K562 (cell line): ENCODE measurements around the gene SNX30. TPM values are rescaled to one million over a fixed set of nuclear protein-coding genes. Genes with fewer than 3 reads are reported as not detected.

Experiments used
- ATAC-seq: fragments of 200-7000 bp; cut with Tn5 transposase; 3 replicates; pipeline ENCODE4 v1.9.1; 2020; ENCODE audit warnings: moderate library complexity
- BruUV-seq: library from RNA; stranded (reverse); fragments of 400-500 nt; replicated peaks from 2 replicates; lab custom pipeline; 2021; lab: Mats Ljungman, UMichigan
- CTCF ChIA-PET: fragments of 300-600 bp; formaldehyde crosslinking; extraction: SDS; loops from one replicate; lab custom pipeline; 2021; ENCODE audit warnings: low intra/inter-chr PET ratio; lab: Yijun Ruan, JAX
- POLR2A ChIA-PET: fragments of 300-600, 350-650 bp; sonication (Branson Sonifier 250); formaldehyde crosslinking; extraction: SDS; loops from one replicate; lab custom pipeline; 2021; ENCODE audit warnings: antibody characterized with exemption, inconsistent platforms; lab: Yijun Ruan, JAX
- DNase-seq, 4 experiments: peaks; one replicate each; pipeline versions ENCODE4 v3.0.0 to v3.0.0-alpha.2; 2011 to 2018; ENCODE audit warnings: low spot score in 3 of 4, mixed read lengths in 3 of 4; ENCODE audit errors: extremely low read depth in 1 of 4
- FAIRE-seq: peaks from 2 replicates; lab custom pipeline; 2011; peaks lifted over from hg19 to GRCh38; lab: Jason Lieb, UNC
- H2AFZ ChIP-seq: 2 replicates; pipeline ENCODE4 v1.6.0; 2011; ENCODE audit warnings: low read depth, low read length, control low read depth, inconsistent platforms
- H3K27ac ChIP-seq: fragments of 200-600 bp; 3 replicates; pipeline ENCODE4 v1.8.0; 2011; ENCODE audit warnings: low read depth, mild to moderate bottlenecking, control low read depth, inconsistent platforms, low read length, moderate library complexity, mixed read lengths; ENCODE audit errors: extremely low read depth
- H3K27me3 ChIP-seq, 2 experiments: fragments of 300-600 bp in 1 of 2; 2 replicates in 1 of 2; 3 replicates in 1 of 2; pipeline versions ENCODE4 v1.6.0 to v1.8.0; 2011; ENCODE audit warnings: inconsistent platforms in 2 of 2, low read length in 2 of 2, mild to moderate bottlenecking in 1 of 2, mixed read lengths in 1 of 2, moderate library complexity in 1 of 2; ENCODE audit not compliant: control insufficient read depth in 2 of 2, insufficient read depth in 2 of 2
- H3K36me3 ChIP-seq: fragments of 300-600 bp; 3 replicates; pipeline ENCODE4 v1.8.0; 2011; ENCODE audit warnings: mild to moderate bottlenecking, low read length, inconsistent platforms; ENCODE audit not compliant: control insufficient read depth, insufficient read depth
- H3K4me1 ChIP-seq, 2 experiments: fragments of 200-600 bp in 1 of 2; replicated peaks in 1 of 2; 2 replicates in 1 of 2; 3 replicates in 1 of 2; pipeline versions ENCODE4 v1.5.1 to v1.8.0; 2011; ENCODE audit warnings: inconsistent platforms in 2 of 2, low read length in 2 of 2, mild to moderate bottlenecking in 1 of 2, mixed read lengths in 1 of 2, moderate library complexity in 1 of 2; ENCODE audit not compliant: control insufficient read depth in 2 of 2, insufficient read depth in 2 of 2
- H3K4me2 ChIP-seq: 2 replicates; pipeline ENCODE4 v1.6.1; 2011; ENCODE audit warnings: low read length, control low read depth, inconsistent platforms, mixed read lengths; ENCODE audit not compliant: insufficient read depth
- H3K4me3 ChIP-seq: fragments of 200-600 bp; sonication (generic), shearing (Covaris generic); 2 replicates; pipeline ENCODE4 v1.5.1; 2016; ENCODE audit warnings: control low read depth, inconsistent platforms
- H3K79me2 ChIP-seq: fragments of 200-600 bp; 3 replicates; pipeline ENCODE4 v1.8.0; 2011; ENCODE audit warnings: low read length, inconsistent platforms; ENCODE audit not compliant: control insufficient read depth, insufficient read depth
- H3K9ac ChIP-seq, 2 experiments: 2 replicates each; pipeline versions ENCODE4 v1.6.0 to v1.6.1; 2011; ENCODE audit warnings: low read depth in 2 of 2, low read length in 2 of 2, control low read depth in 1 of 2, inconsistent platforms in 1 of 2, mild to moderate bottlenecking in 1 of 2, mixed read lengths in 1 of 2; ENCODE audit not compliant: insufficient read depth in 1 of 2
- H3K9me1 ChIP-seq: one replicate; pipeline ENCODE4 v1.6.0; 2011; ENCODE audit warnings: inconsistent platforms, mild to moderate bottlenecking, low read length, moderate library complexity; ENCODE audit not compliant: control insufficient read depth, insufficient read depth
- H3K9me3 ChIP-seq: replicated peaks from 2 replicates; pipeline ENCODE4 v1.5.1; 2011; ENCODE audit warnings: low read depth, low read length, inconsistent platforms; ENCODE audit not compliant: control insufficient read depth, insufficient read depth
- H4K20me1 ChIP-seq: replicated peaks from 2 replicates; pipeline ENCODE4 v1.6.1; 2011; ENCODE audit warnings: low read length, inconsistent platforms, mixed read lengths; ENCODE audit not compliant: control insufficient read depth, insufficient read depth
- NCOR1 ChIP-seq: fragments of 450-650 bp; IDR thresholded peaks from 2 replicates; pipeline ENCODE4 v1.6.1; 2016; ENCODE audit warnings: mild to moderate bottlenecking, moderate library complexity
- OTX1 ChIP-seq: fragments of 450-650 bp; formaldehyde crosslinking; IDR thresholded peaks from 2 replicates; pipeline ENCODE4 v1.4.0; 2022; ENCODE audit warnings: mild to moderate bottlenecking
- SMC3 ChIP-seq: conservative IDR thresholded peaks from 2 replicates; pipeline ENCODE4 v1.6.1; 2011; ENCODE audit warnings: low read depth, low read length, improper control_type of control experiment; ENCODE audit not compliant: insufficient read depth
- ZNF431 ChIP-seq: sonication (generic); formaldehyde crosslinking; IDR thresholded peaks from 2 replicates; pipeline ENCODE4 v1.8.0; 2022; ENCODE audit warnings: mild to moderate bottlenecking, missing genetic modification reagents
- ZNF561 ChIP-seq: fragments of 450-650 bp; formaldehyde crosslinking; conservative IDR thresholded peaks from 2 replicates; pipeline ENCODE4 v1.4.0; 2020; ENCODE audit warnings: mild to moderate bottlenecking, moderate library complexity
- WGBS: fragments of 100-300 bp; shearing (Covaris generic); methylation state at CpG from one replicate; pipeline ENCODE4 v1.1.6; 2016; ENCODE audit warnings: low coverage, mixed read lengths; ENCODE audit not compliant: insufficient coverage; ENCODE audit errors: missing lambda C conversion rate; 5-methylcytosine and 5-hydroxymethylcytosine counted together
- in situ Hi-C: fragments of 300-500 bp; cut with MboI; formaldehyde crosslinking; loops from 4 replicates; pipeline ENCODE4 v1.15.0; 2018; ENCODE audit warnings: inconsistent platforms, mixed read lengths
- intact Hi-C: fragments of 100-400 bp; cut with micrococcal nuclease; formaldehyde crosslinking; loops from 2 replicates; pipeline ENCODE4 v1.14.2; 2022
- polyA plus RNA-seq, 8 experiments: library from polyadenylated mRNA; depleted of rRNA in 4 of 8; stranded (reverse) in 5 of 8; unstranded in 3 of 8; fragments of >200 nt; fragmentation: Nextera tagmentation in 2 of 8; fragmentation: Illumina TruSeq in 1 of 8; extraction: Ambion mirVana in 2 of 8; extraction: Trizol in 1 of 8; gene quantifications; 2 replicates each; pipeline versions ENCODE4 v1.2.1 to v1.2.3, GENCODE V29; 2011 to 2014; ENCODE audit warnings: inconsistent platforms in 1 of 8, missing spikeins in 1 of 8
- total RNA-seq, 7 experiments: library from RNA; depleted of rRNA in 6 of 7; stranded (reverse); fragments of >200 nt in 6 of 7; fragmentation: Illumina TruSeq in 2 of 7; extraction: Trizol in 2 of 7; gene quantifications; 2 replicates each; pipeline versions ENCODE4 v1.2.1 to v1.2.3, GENCODE V29; 2011 to 2021; ENCODE audit warnings: low replicate concordance in 1 of 7
- TF ChIP-seq, protein P1 (sequence below): sonication (generic); formaldehyde crosslinking; IDR thresholded peaks from 2 replicates; pipeline ENCODE4 v1.8.0; 2022; ENCODE audit warnings: mild to moderate bottlenecking, low read depth, missing genetic modification reagents
- TF ChIP-seq, protein P2 (sequence below): sonication (generic); formaldehyde crosslinking; IDR thresholded peaks from 2 replicates; pipeline ENCODE4 v1.9.0; 2022; ENCODE audit warnings: mild to moderate bottlenecking, missing genetic modification reagents

The SNX30 gene
- total and polyA plus RNA-seq, 9 of the 15 experiments (the other 6 are each of a cell fraction or from before 2014, with no cell fraction given) = 0.76 to 5.9 (median 3.3) TPM

DNA sequence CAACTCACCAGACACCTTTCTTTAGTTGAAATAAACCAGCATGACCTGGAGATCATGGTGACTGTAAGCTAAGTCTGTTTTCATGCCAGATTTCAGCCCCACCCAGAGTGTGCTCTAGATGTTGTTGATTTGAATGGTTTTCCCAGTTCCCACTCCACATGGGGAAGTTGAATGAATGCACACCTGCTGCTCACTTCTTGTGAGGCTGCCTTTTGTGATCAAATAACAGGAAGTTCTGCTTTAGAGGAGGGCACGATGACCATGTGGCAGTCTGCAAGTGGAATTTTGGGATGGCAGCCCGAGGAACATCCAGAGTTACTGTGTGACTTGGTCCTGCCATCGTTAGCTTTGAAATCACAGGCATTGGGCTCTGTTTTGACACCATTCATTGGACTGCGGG lies 121.5 kb downstream of the SNX30 start:
- no peak overlapping the region for H3K4me2 ChIP-seq

More for the DNA sequence above, 121.5 kb downstream of the SNX30 start:
- ChIA-PET POLR2A (no interaction called here), CTCF (no interaction called here)
- DNase-seq = no peak
- Histone ChIP-seq H3K27me3 (no peaks in the 10 kb centered on the region), H3K9me1 (no peaks in the 10 kb centered on the region), H3K9ac (no peak overlapping the region)
- no peak for TF ChIP-seq ZNF431
- no peak for TF ChIP-seq ZNF561 (CRISPR knock-in tag)
- TF ChIP-seq SMC3 = no peak
- TF ChIP-seq, protein P1, sequence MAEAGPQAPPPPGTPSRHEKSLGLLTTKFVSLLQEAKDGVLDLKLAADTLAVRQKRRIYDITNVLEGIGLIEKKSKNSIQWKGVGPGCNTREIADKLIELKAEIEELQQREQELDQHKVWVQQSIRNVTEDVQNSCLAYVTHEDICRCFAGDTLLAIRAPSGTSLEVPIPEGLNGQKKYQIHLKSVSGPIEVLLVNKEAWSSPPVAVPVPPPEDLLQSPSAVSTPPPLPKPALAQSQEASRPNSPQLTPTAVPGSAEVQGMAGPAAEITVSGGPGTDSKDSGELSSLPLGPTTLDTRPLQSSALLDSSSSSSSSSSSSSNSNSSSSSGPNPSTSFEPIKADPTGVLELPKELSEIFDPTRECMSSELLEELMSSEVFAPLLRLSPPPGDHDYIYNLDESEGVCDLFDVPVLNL (CRISPR knock-in tag) = no peak
- no peak for TF ChIP-seq OTX1
- TF ChIP-seq, protein P2, sequence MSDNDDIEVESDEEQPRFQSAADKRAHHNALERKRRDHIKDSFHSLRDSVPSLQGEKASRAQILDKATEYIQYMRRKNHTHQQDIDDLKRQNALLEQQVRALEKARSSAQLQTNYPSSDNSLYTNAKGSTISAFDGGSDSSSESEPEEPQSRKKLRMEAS = no peak
- no peak for TF ChIP-seq NCOR1
- TF ChIP-seq, all 486 proteins: peak for 0
- Histone ChIP-seq H3K9me3 (no peaks in the 10 kb centered on the region), H3K4me3 (no peak overlapping the region), H4K20me1 (no peaks in the 10 kb centered on the region), H3K79me2 (no peaks in the 10 kb centered on the region), H3K36me3 (no peaks in the 10 kb centered on the region), H2AFZ (no peak overlapping the region), H3K4me1 (peaks cover 4 to 6% of the 10 kb centered on the region in 2 experiments; a peak in 2 of 5 replicates), H3K27ac (no peak overlapping the region)
- intact Hi-C loops = no loop called here
- in situ Hi-C loops = no loop called here
- WGBS = 31% methylated on average over 4 of the region's 4 CpGs
- ATAC-seq = no peak
- BruUV-seq = no TSS peak
- no peak for FAIRE-seq
